Lung (tissue), 12 donors: ENCODE data around the gene WNT5B. TPM values are rescaled to one million over a fixed set of nuclear protein-coding genes. Genes with fewer than 3 reads are reported as not detected.

Source experiments
- ATAC-seq: fragments of 200-7000 bp; cut with Tn5 transposase; one replicate; pipeline ENCODE4 v1.9.1; 2020; ENCODE audit warnings: moderate number of reproducible peaks; ENCODE audit not compliant: insufficient read depth, low FRiP score
- DNase-seq, 3 donors: peaks; one replicate each; pipeline ENCODE4 v3.0.0-alpha.2; 2013 to 2017
- H3K27ac ChIP-seq, 2 donors: one replicate each; pipeline ENCODE4 v1.5.1; 2013; ENCODE audit warnings: mild to moderate bottlenecking in 2 of 2, moderate library complexity in 2 of 2, control low read depth in 1 of 2, inconsistent platforms in 1 of 2, low read depth in 1 of 2, low read length in 1 of 2
- H3K27me3 ChIP-seq, 3 donors: one replicate each; pipeline ENCODE4 v1.5.1; 2013; ENCODE audit warnings: low read length in 2 of 3; ENCODE audit not compliant: control insufficient read depth in 3 of 3, insufficient read depth in 3 of 3
- H3K36me3 ChIP-seq, 4 donors: one replicate each; pipeline ENCODE4 v1.5.1; 2013; ENCODE audit warnings: low read length in 4 of 4, mild to moderate bottlenecking in 1 of 4, moderate library complexity in 1 of 4; ENCODE audit not compliant: control insufficient read depth in 4 of 4, insufficient read depth in 4 of 4
- H3K4me1 ChIP-seq, 5 donors: one replicate each; pipeline ENCODE4 v1.5.1; 2013; ENCODE audit warnings: low read length in 5 of 5, mild to moderate bottlenecking in 2 of 5, moderate library complexity in 1 of 5; ENCODE audit not compliant: control insufficient read depth in 5 of 5, insufficient read depth in 5 of 5
- H3K4me3 ChIP-seq: one replicate; pipeline ENCODE4 v1.5.1; 2013; ENCODE audit warnings: mild to moderate bottlenecking, control low read depth, moderate library complexity
- H3K9ac ChIP-seq, 2 donors: one replicate each; pipeline ENCODE4 v1.5.1; 2013; ENCODE audit warnings: low read length in 2 of 2, control low read depth in 1 of 2; ENCODE audit not compliant: insufficient read depth in 1 of 2
- H3K9me3 ChIP-seq, 4 donors: one replicate each; pipeline ENCODE4 v1.5.1; 2013; ENCODE audit warnings: low read length in 3 of 4, mild to moderate bottlenecking in 1 of 4, moderate library complexity in 1 of 4; ENCODE audit not compliant: control insufficient read depth in 4 of 4, insufficient read depth in 3 of 4
- WGBS, 2 donors: extraction: QIAGEN DNeasy Blood & Tissue Kit; methylation state at CpG; one replicate each; pipeline ENCODE4 v1.1.7; 2013; 5-methylcytosine and 5-hydroxymethylcytosine counted together
- polyA plus RNA-seq, 2 donors: library from polyadenylated mRNA; stranded (reverse); fragments of 200-250 nt; gene quantifications; one replicate each; pipeline ENCODE4 v1.2.1, GENCODE V29; 2013
- total RNA-seq, 2 donors: library from RNA; depleted of rRNA in 1 of 2; stranded (reverse); fragments of >200 nt in 1 of 2; gene quantifications; one replicate each; pipeline ENCODE4 v1.2.1, GENCODE V29; 2014 to 2021
- TF ChIP-seq, protein P1 (sequence below): IDR thresholded peaks from 2 replicates; pipeline ENCODE4 v1.5.1; 2012; ENCODE audit warnings: mild to moderate bottlenecking; ENCODE audit errors: control extremely low read depth, extremely low read depth
- donor health status: control.
- donor health status: control.
- donor health status: Bipolar disorder and iron deficiency.
- donor health status: healthy.
- donor health status: DM: yes; HTN: yes; CAD: no.

WNT5B gene
- total and polyA plus RNA-seq, 4 donors = 2.8 to 12.6 (median 5.7) TPM

DNA sequence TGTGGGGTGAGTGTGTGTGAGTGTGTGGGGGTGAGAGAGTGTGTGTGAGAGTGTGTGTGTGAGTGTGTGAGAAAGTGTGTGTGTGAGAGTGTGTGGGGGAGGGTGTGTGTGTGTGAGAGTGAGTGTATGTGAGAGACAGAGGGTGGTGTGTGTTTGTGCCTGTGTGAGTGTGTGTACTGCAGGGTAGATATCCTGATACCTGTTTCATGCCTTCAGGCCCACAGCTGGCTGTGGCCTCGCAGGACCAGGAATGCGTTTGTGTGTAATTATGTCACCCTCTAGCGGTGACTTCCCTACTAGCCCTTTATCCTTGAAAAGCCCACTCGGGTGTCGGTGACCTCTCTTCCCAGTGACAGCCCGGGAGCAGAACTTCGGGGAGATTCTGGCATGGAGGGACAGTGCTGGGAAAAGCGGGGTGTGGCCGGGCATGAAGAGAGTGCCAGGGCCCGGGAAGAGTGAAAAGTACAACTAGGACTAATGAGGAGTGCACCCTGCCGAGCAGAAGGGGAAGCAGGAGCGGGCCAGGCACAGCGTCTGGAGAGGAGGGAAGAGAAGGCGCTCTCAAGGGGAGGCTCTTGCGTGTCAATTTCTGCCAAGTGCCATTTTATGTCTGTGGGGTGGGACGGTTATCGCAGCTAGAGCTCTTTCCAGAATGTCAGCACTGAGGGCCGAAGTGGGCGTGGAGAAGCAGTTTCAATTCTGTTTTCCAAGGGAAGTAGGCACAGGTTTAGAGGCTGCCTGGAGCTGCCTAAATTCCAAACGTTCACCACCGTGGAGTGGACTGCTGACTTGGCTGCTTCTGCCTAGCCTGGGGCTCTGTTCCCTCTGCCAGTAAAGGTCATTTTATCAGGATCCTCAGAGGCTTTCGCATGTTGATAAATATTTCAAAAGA is 23.7 kb upstream of the WNT5B start:
- TF ChIP-seq, protein P1, sequence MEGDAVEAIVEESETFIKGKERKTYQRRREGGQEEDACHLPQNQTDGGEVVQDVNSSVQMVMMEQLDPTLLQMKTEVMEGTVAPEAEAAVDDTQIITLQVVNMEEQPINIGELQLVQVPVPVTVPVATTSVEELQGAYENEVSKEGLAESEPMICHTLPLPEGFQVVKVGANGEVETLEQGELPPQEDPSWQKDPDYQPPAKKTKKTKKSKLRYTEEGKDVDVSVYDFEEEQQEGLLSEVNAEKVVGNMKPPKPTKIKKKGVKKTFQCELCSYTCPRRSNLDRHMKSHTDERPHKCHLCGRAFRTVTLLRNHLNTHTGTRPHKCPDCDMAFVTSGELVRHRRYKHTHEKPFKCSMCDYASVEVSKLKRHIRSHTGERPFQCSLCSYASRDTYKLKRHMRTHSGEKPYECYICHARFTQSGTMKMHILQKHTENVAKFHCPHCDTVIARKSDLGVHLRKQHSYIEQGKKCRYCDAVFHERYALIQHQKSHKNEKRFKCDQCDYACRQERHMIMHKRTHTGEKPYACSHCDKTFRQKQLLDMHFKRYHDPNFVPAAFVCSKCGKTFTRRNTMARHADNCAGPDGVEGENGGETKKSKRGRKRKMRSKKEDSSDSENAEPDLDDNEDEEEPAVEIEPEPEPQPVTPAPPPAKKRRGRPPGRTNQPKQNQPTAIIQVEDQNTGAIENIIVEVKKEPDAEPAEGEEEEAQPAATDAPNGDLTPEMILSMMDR = peak; percentile 86
- peak overlapping the region; percentile 81 to 93 for H3K27ac ChIP-seq
- peak overlapping the region in 1 of 2 donors; percentile 69 for H3K9ac ChIP-seq
- no peak overlapping the region for H3K4me3 ChIP-seq
- WGBS, 2 donors = 1 to 2% methylated on average over 21 to 22 of the region's 22 CpGs
- no peaks in the 10 kb centered on the region for H3K27me3 ChIP-seq
- peak; percentile 63 for ATAC-seq
- H3K36me3 ChIP-seq = no peaks in the 10 kb centered on the region
- no peaks in the 10 kb centered on the region for H3K9me3 ChIP-seq
- DNase-seq = peak; percentile 78 to 91 (median 90)
- H3K4me1 ChIP-seq = peaks cover 0 to 20% (median 4%) of the 10 kb centered on the region in 5 donors

DNA sequence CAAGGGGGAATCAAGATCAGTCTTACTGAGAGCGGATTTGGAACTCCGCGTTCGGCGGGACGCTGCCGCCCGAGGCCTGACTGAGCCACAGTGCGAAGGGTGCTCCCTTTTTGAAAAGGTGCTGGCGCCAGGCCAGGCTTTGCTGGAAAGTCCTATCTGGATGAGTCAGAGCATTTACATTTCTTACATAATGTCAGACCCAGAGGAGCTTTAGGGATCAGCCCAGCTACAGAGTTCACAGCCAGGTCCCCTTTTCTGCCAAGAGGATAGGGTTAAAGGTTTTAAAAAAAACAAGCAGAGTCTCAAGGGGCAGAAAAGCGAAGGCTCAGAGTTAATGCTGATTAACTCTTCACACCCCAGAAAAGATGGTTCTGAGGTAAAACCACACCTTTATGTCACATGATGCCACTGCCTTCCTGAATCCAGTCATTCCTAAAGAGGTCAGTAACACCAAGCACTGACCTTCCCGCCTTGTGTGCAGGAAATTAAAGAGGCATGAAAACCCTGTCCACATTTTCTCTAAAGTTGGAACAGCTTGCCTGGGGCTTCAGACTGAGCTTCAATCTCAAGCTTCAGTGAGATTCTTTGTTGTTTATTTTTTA is 22.9 kb upstream of the WNT5B start:
- ATAC-seq = peak; percentile 53
- TF ChIP-seq, protein P1 = no peak

DNA sequence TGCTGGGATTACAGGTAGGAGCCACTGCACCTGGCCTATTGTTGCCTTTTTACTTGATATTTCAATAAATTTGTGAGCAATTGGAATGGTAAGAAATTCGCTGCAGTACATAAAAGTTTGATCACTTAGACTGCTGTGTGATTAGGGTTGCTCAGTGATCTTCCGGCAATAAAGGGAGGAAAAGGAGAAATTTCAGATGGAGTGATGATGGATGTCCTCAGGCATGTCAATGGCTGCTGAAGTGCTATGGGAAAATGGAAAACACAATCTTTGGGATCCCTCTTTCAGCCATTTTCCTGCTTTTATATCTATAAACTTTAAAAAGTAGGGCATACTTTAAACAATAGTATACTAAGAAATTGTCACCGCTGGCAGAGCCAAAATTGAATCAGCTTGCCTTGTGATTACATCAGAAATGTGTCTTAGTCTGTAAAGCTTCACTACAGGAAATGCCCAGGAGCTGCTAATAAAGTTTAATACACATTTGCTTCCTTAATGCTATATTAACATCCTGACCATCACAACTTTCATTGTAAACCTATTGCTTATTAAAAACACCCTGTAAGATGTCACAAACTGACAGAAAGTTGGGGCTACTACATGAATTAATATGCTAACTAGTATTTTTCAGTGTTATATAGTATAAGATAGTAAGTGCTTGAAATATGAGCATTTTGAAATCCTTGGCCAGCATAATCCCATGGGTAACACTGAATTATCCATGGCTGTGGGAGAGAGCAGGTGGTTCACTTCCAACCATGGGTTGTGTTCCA is 20.9 kb upstream of the WNT5B start:
- H3K36me3 ChIP-seq = no peaks in the 10 kb centered on the region
- WGBS, 2 donors = 66 to 81% methylated on average over 3 of the region's 3 CpGs
- TF ChIP-seq, protein P1 = no peak
- no peaks in the 10 kb centered on the region for H3K9me3 ChIP-seq
- no peak overlapping the region for H3K9ac ChIP-seq
- no peak for DNase-seq
- no peak for ATAC-seq
- peaks cover 0 to 35% (median 4%) of the 10 kb centered on the region in 5 donors for H3K4me1 ChIP-seq
- H3K4me3 ChIP-seq = no peak overlapping the region
- no peaks in the 10 kb centered on the region for H3K27me3 ChIP-seq
- H3K27ac ChIP-seq = no peak overlapping the region

More for the DNA sequence above, 22.9 kb upstream of the WNT5B start:
- Histone ChIP-seq H3K36me3 (no peaks in the 10 kb centered on the region), H3K9me3 (no peaks in the 10 kb centered on the region), H3K4me1 (peaks cover 0 to 20% (median 4%) of the 10 kb centered on the region in 5 donors), H3K9ac (peak overlapping the region in 1 of 2 donors; percentile 69), H3K4me3 (no peak overlapping the region), H3K27ac (peak overlapping the region; percentile 81 to 93), H3K27me3 (no peaks in the 10 kb centered on the region)
- WGBS, 2 donors = 9 to 12% methylated on average over 12 of the region's 12 CpGs
- DNase-seq = peak; percentile 62 to 74 (median 67)
